ENCODE measurements around the gene HOXA9. TPM values are rescaled to one million over a fixed set of nuclear protein-coding genes. Genes with fewer than 3 reads are reported as not detected.

HOXA9 gene
- polyA plus RNA-seq, 2 of the 4 experiments (the other 2 are of a cell fraction) = 1.4 TPM

DNA sequence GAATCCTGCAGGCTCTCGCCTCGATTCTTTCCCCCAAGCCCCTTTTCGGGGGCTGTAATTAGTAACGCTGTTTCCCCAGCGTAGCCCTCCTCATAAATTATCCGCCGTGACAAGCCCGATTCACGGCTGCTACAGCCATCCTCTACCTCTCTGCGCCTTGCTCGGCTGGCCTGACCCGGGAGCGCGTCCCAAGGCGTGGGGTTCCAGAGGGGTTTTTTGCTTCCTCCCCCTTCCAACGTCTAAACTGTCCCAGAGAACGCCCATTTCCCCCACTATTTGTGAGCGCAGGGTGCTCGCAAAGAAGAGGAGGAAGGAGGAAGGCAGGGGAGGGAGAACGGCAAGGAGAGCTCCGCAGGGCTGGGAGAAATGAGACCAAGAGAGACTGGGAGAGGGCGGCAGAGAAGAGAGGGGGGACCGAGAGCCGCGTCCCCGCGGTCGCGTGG lies 22.7 kb downstream of the HOXA9 start:
- peak overlapping the region; percentile 87 for H3K4me2 ChIP-seq

DNA sequence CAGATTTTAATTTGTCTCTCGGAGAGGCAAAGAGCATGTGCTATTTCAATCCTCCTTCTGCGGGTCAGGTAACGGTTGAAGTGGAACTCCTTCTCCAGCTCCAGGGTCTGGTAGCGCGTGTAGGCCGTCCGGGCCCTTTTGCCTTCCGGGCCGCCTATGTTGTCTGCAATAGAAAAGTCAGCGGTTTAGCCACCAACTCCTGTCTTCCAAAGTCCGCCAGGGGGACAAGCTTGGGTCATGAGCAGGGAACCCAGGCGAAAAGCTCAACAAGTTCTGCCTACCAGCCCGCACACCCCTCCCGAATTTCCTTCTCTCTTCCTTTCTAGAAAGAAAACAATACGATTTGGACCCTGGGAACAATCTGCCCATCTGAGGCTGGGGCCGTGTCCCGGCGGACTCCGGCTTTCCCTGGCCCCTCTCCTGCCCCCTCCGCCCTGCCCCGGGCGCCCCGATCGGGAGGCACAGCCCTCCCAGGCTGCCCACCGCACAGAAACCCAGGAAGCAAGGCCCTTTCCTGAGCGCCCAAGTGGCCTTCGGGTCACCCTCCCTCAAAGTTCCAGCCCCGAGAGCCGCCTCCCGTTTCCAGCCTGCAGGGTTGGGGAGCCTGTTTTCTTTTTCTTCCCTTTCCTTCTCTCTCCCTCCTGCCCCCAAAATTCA lies 23.3 kb downstream of the HOXA9 start:
- 45% methylated on average over 29 of the region's 30 CpGs for WGBS (ENCODE audit: missing lambda C conversion rate)
- Histone ChIP-seq H3K27ac (peak overlapping the region; percentile 79 to 93), H3K9me3 (no peaks in the 10 kb centered on the region), H3K4me3 (peak overlapping the region; percentile 72), H3K4me2 (peak overlapping the region; percentile 87), H3K4me1 (peaks cover 17% of the 10 kb centered on the region)
- TF ChIP-seq JUN (IDR thresholded peaks at IDR 0.05) (0 out of 5 replicates have a peak, but pooled peaks of 1 of the 2 experiments have one; percentile 28), SMC3 (IDR thresholded peaks at IDR 0.05) (0 out of 3 replicates have a peak, but pooled peaks have one; percentile 17), FOSB (CRISPR knock-in tag; IDR thresholded peaks at IDR 0.05) (no peak), EP300 (IDR thresholded peaks at IDR 0.05) (no peak), PHF8 (IDR thresholded peaks at IDR 0.05; ENCODE audit: borderline replicate concordance, low read depth) (no peak), ZFP36 (IDR thresholded peaks at IDR 0.05; ENCODE audit: borderline replicate concordance, partially characterized antibody) (no peak)
- TF ChIP-seq, protein P1, sequence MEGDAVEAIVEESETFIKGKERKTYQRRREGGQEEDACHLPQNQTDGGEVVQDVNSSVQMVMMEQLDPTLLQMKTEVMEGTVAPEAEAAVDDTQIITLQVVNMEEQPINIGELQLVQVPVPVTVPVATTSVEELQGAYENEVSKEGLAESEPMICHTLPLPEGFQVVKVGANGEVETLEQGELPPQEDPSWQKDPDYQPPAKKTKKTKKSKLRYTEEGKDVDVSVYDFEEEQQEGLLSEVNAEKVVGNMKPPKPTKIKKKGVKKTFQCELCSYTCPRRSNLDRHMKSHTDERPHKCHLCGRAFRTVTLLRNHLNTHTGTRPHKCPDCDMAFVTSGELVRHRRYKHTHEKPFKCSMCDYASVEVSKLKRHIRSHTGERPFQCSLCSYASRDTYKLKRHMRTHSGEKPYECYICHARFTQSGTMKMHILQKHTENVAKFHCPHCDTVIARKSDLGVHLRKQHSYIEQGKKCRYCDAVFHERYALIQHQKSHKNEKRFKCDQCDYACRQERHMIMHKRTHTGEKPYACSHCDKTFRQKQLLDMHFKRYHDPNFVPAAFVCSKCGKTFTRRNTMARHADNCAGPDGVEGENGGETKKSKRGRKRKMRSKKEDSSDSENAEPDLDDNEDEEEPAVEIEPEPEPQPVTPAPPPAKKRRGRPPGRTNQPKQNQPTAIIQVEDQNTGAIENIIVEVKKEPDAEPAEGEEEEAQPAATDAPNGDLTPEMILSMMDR (IDR thresholded peaks at IDR 0.05) = peak; percentile 22; the same call in 1 of the 3 replicates
- TF ChIP-seq, protein P2, sequence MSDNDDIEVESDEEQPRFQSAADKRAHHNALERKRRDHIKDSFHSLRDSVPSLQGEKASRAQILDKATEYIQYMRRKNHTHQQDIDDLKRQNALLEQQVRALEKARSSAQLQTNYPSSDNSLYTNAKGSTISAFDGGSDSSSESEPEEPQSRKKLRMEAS (IDR thresholded peaks at IDR 0.05) = 0 out of 2 replicates have a peak, but pooled peaks have one; percentile 17
- FAIRE-seq (no peak), ATAC-seq (peak; percentile 64 to 76), DNase-seq (ENCODE audit: low read depth in 1 of 2, low spot score in 1 of 2) (peak; percentile 80 to 87)
- CTCF ChIA-PET = interaction anchor here (0.6 to 11.1 kb wide), 14 partner anchors 9 to 773 kb away, joined by 3 to 160 read pairs (median 10); partner anchors contain the start of genes HOXA3, HOXA4 and HOXA9
- POLR2A ChIA-PET = interaction anchor here (0.7 to 2.3 kb wide), 5 partner anchors 14 to 278 kb away, joined by 3 to 12 read pairs (median 5); partner anchors contain the start of genes HOXA7 and SKAP2

More for the DNA sequence above, 22.7 kb downstream of the HOXA9 start:
- Histone ChIP-seq H3K4me3 (peak overlapping the region; percentile 72), H3K9me3 (no peaks in the 10 kb centered on the region), H3K27ac (peak overlapping the region; percentile 79 to 93), H3K4me1 (peaks cover 12% of the 10 kb centered on the region; the same call in 2 of the 3 replicates)
- peak; percentile 52 to 67 for ATAC-seq
- FAIRE-seq = no peak
- 41% methylated on average over 29 of the region's 29 CpGs for WGBS (ENCODE audit: missing lambda C conversion rate)
- ChIA-PET POLR2A (interaction anchor here (1.0 to 2.3 kb wide), 5 partner anchors 23 to 443 kb away, joined by 3 to 12 read pairs (median 5); partner anchors contain the start of gene SKAP2), CTCF (interaction anchor here (1.3 to 11.1 kb wide), 18 partner anchors 9 to 773 kb away, joined by 4 to 160 read pairs (median 8); partner anchors contain the start of genes HOXA3, HOXA4 and HOXA9)
- DNase-seq (ENCODE audit: low read depth in 1 of 2, low spot score in 1 of 2) = no peak
- no peak for TF ChIP-seq POLR2AphosphoS2 (conservative IDR thresholded peaks at IDR 0.05; ENCODE audit: low read length)
- TF ChIP-seq, protein P3, sequence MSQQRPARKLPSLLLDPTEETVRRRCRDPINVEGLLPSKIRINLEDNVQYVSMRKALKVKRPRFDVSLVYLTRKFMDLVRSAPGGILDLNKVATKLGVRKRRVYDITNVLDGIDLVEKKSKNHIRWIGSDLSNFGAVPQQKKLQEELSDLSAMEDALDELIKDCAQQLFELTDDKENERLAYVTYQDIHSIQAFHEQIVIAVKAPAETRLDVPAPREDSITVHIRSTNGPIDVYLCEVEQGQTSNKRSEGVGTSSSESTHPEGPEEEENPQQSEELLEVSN (IDR thresholded peaks at IDR 0.05; ENCODE audit: borderline replicate concordance, low read depth) = no peak
- no peak for TF ChIP-seq CEBPB (IDR thresholded peaks at IDR 0.05)
- no peak for TF ChIP-seq GATA3 (IDR thresholded peaks at IDR 0.05; ENCODE audit: borderline replicate concordance)
- TF ChIP-seq, protein P4, sequence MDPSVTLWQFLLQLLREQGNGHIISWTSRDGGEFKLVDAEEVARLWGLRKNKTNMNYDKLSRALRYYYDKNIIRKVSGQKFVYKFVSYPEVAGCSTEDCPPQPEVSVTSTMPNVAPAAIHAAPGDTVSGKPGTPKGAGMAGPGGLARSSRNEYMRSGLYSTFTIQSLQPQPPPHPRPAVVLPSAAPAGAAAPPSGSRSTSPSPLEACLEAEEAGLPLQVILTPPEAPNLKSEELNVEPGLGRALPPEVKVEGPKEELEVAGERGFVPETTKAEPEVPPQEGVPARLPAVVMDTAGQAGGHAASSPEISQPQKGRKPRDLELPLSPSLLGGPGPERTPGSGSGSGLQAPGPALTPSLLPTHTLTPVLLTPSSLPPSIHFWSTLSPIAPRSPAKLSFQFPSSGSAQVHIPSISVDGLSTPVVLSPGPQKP (IDR thresholded peaks at IDR 0.05; ENCODE audit: low read depth, low read length) = no peak

DNA sequence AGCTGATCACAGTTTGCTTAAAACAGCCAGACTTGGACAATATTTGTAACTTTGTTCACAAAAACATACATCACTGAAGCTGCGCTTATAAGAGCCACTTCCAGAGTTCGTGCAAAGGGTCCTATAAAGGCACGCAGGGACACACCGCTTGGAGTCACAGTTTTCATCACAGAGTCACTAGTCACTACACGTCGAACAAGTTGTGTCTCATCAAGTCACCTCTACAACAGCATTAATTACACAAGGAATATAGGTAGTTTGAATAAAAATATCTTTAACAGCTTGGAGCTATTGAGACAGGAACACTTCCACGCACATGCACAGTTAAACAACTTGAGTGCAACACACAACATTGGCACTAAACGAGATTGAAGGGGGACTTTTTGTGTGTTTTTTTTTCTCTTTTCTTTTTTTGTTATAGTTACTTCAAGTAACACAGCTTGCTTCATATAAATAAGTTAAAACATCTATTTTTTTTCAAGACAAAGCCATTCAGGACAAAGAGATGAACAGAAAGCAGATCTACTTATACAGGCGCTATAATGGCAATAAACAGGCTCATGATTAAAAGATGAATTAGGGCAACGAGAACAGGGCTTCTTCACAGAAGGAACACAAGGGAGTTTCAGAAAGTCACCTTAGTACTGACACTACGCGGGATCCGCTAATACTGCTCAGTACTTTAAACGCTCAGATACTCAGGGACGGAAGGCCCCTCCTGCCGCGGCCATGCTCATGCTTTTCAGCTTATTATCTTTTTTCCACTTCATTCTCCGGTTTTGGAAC lies 24.0 kb downstream of the HOXA9 start:
- Histone ChIP-seq H3K27ac (peak overlapping the region; percentile 79 to 93), H3K4me1 (peaks cover 22% of the 10 kb centered on the region), H3K4me3 (peak overlapping the region; percentile 72), H3K9me3 (no peaks in the 10 kb centered on the region), H3K4me2 (peak overlapping the region; percentile 87)
- ATAC-seq (no peak), FAIRE-seq (no peak), DNase-seq (ENCODE audit: low read depth in 1 of 2, low spot score in 1 of 2) (no peak)
- 94% methylated on average over 18 of the region's 18 CpGs for WGBS (ENCODE audit: missing lambda C conversion rate)
- ChIA-PET POLR2A (interaction anchor here (0.6 to 2.3 kb wide), 6 partner anchors 15 to 948 kb away, joined by 3 to 12 read pairs (median 4); partner anchors contain the start of genes HOXA7 and SKAP2), CTCF (interaction anchor here (0.6 to 11.1 kb wide), 13 partner anchors 10 to 772 kb away, joined by 3 to 160 read pairs (median 14); partner anchors contain the start of genes HOXA3, HOXA4 and HOXA9)
- TF ChIP-seq RAD21 (conservative IDR thresholded peaks at IDR 0.05 in 1 of 2, IDR thresholded peaks at IDR 0.05 in 1 of 2) (no peak), KDM1A (IDR thresholded peaks at IDR 0.05; ENCODE audit: low read depth) (no peak), EHMT2 (IDR thresholded peaks at IDR 0.05; ENCODE audit: low read depth) (no peak), ZSCAN20 (CRISPR knock-in tag; IDR thresholded peaks at IDR 0.05) (no peak), NR3C1 (IDR thresholded peaks at IDR 0.05) (no peak), FOSL2 (IDR thresholded peaks at IDR 0.05) (no peak), FOSL2 (CRISPR knock-in tag; IDR thresholded peaks at IDR 0.05) (no peak), HOXA7 (CRISPR knock-in tag; IDR thresholded peaks at IDR 0.05) (no peak), ZC3H11A (IDR thresholded peaks at IDR 0.05) (no peak), TFCP2L1 (CRISPR knock-in tag; IDR thresholded peaks at IDR 0.05) (no peak), CHD4 (IDR thresholded peaks at IDR 0.05; ENCODE audit: borderline replicate concordance) (no peak), CBX8 (IDR thresholded peaks at IDR 0.05) (no peak)
- TF ChIP-seq, protein P3 (IDR thresholded peaks at IDR 0.05; ENCODE audit: borderline replicate concordance, low read depth) = no peak
- TF ChIP-seq, protein P4 (IDR thresholded peaks at IDR 0.05; ENCODE audit: low read depth, low read length) = no peak

All from A549 (cell line).